HG02642 (cell line): Measurements from ENCODE around the gene MAGEB17.
"Not testable (repeated sequence)": the region's sequence is repeated elsewhere in the genome, so short reads cannot be mapped to it uniquely, and the experiment has no call there.

Source experiments
- ATAC-seq: cut with Tn5 transposase; IDR thresholded peaks from one replicate; pipeline ENCODE4 v1.9.1; 2021; ENCODE audit warnings: mild to moderate bottlenecking; ENCODE audit not compliant: unreplicated experiment, poor library complexity

The MAGEB17 gene, protein sequence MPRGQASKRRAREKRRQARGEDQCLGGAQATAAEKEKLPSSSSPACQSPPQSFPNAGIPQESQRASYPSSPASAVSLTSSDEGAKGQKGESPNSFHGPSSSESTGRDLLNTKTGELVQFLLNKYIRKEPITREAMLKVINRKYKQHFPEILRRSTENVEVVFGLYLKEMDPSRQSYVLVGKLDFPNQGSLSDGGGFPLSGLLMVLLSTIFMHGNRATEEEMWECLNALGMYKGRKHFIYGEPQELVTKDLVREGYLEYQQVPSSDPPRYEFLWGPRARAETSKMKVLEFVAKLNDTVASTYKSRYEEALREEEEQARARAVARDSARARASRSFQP

GRCh38 chrX:16167181-16167580, at the start of gene MAGEB17:
Gene MAGEB17 (plus strand): TSS chrX:16167481. CDS start chrX:16170383, 2,902 bp downstream.
- ATAC-seq: no peak

DNA sequence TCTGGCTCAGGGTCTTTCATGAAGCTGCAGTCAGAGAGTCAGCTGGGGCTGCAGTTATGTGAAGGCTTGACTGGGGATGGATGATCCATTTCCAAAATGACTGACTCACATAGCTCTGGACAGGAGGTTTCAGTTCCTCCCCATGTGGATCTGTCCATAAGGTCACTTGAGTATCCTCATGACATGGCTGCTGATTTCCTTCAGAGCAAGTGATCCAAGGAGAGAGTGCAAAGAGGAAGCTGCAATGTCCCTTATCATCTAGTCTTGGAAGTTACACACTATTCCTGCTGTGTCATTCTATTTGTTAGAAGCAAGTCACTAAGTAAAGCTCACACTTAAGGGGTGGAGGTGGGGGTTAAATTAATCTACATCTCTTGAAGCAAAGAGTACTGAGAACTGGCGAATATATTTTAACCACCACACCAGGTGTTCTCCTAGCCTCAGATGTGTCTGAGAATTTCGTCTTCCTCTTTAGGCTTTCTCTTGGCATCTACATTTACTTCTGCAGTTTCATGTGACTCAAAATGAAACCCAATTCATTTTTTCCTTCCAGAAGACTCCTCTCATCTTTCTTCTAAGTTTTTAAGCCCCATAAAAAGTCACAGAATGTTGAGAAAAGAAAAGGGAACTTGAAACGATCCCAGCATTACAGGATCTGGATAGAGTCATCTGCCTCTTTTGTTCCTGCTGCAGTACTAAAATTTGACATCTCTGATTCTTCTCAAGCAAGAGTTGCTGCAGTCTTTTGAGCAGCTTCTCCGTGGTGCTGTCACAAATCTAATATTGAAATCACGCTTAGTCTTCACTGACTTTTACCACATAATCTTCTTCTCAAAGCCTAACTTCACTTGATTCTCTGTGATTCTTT, 47.7 kb upstream of the MAGEB17 start:
- peak; percentile 82 for ATAC-seq

DNA sequence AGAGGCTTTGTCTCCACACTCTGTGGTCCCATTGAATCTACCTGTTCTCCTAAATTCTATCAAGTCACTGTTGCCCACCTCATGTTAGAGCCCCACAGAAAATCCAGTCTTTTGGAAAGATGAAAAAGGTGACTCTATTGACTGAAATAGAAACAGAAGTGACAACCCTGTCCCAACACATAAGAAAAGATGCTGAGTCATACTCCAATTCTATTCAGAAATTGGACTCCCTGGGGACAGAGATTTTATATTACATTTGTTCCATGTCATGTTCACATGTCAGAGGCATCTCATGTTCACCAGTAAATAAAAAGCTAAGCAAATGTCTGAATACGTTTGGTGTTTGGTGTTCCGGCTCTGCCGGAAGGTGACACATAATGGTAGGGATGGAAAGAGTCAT, 46.9 kb upstream of the MAGEB17 start:
- no peak for ATAC-seq

DNA sequence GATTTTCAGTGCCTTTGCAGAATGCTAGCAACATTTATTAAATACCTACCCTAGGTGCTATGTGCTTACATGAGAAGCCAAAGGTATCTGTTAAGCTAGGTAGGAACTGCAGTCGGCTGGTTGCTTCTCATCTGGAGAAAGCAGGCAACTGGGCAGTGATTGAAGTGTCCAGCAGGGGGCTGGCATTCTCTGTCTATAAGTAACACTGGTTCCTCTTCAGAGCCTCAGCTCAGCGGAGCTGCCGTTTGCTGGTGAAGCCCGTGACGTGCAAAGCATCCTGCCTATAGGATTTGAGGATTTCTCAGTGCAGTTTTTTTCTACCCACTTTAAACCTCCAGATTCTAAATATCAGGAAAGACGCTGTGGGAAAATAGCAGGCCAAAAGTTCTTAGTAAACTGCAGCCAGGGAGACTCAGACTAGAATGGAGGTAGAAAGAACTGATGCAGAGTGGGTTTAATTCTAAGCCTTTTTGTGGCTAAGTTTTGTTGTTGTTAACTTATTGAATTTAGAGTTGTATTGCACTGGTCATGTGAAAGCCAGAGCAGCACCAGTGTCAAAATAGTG, 44.0 kb upstream of the MAGEB17 start, which contains the start of gene GRPR:
Gene GRPR, plus strand, starts transcription at position 344 of the 565 bp plus-strand sequence. CDS start 389 bp downstream, outside the sequence.
- peak; percentile 68 for ATAC-seq

GRCh38 chrX:16124201-16124600, 43.1 kb upstream of the MAGEB17 start:
- no peak for ATAC-seq

GRCh38 chrX:16125520-16126149, 41.6 kb upstream of the MAGEB17 start:
- ATAC-seq: no peak

- no peak for ATAC-seq
Measured at GRCh38 chrX:16130707-16131106, 36.6 kb upstream of the MAGEB17 start.

DNA sequence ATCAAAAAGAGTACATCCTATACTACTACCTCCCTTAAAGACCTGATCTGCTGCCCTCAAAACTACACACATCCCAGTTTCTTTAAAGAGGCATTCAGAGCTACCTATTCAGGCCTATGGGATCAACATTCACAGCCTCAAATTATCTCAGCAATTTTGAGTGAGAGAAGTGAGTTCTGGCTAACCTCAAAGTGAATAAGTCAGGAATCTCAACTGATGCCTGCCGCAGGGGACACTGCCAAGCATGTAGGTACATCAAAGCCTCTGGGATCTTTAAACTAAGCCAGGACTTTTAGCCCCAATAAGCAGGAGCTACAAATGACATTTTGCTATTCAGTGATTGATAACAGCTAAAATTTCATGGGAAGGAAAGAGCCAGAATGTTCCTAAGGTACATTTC, 32.3 kb upstream of the MAGEB17 start:
- no peak for ATAC-seq

DNA sequence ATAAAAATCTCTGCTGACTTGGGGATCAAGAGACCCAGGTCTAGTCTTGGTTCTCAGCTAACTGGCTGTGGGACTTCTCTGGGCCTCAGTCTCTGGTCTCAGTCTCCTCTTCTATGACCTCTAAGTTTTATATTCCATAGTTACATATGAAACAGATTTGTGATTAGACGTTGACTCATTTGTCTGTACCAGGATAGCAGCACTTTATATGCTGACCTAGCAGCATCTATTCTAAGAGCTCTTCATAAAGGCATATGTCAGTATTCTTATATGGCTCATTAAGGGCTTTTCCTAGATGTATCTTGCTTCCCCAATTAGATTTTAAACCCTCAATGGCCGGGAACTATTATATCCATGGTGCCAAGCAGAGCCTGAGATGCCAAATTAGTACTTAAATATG, 31.2 kb upstream of the MAGEB17 start:
- no peak for ATAC-seq

GRCh38 chrX:16137416-16138107, 29.7 kb upstream of the MAGEB17 start:
- ATAC-seq: peak; percentile 82

GRCh38 chrX:16138108-16138427, 29.2 kb upstream of the MAGEB17 start:
- ATAC-seq: no peak

- ATAC-seq: no peak
Measured at GRCh38 chrX:16140448-16140847, 26.8 kb upstream of the MAGEB17 start.

DNA sequence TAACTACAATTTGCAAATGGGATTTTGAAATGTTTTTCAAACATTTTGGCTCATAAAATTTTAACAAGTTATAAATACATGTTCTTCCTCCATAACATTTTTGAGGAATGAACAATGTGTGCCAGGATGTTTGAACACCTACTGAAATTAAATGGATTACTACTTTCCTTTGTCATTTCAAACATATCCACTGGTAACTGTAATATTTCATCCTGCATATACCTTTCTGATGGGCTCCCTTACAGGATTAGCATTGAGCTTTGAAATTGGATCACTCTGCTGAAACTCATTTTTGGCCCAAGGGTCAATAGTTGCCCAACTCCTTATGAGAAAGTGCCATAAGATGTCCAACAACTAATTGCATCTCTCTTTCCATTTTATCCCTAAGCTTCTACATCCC, 26.3 kb upstream of the MAGEB17 start:
- no peak for ATAC-seq

DNA sequence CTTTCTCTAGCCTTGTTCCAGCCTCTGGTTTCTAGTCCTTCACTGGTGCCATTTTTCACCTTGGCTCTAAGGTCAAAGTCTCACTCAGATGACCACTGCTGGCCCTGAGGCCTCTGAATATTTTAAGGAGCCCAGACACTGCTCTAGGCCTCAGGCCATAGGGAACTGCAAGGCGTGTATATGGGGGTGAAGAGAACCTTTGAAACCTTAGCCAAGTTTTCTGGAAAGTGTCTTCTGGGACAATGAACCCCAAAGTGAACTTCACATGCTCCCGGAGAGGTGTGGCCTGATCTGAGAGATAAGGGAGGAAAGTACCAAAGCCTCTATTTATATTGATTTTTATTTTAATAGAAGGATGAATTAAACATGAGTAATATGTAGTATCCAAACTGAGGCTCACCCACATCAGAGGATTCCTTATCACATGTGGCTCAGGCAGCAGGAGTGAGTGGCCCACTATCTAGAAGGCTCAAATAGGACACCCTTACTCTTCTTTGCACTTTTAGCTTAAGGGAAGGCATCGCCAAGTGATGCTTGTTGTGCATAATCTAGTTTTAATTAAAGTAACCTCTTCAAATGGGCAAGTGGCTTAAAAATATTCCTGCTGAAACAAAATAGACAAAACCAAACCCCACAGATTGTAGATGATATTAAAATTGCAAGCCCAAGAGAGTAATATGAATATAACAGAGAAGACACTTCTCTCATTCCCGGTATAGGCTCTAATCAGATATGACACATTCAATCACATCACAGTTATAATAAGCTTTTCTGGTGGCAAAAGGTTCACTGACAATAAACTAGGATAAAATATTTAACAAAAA, 25.6 kb upstream of the MAGEB17 start:
- no peak for ATAC-seq

DNA sequence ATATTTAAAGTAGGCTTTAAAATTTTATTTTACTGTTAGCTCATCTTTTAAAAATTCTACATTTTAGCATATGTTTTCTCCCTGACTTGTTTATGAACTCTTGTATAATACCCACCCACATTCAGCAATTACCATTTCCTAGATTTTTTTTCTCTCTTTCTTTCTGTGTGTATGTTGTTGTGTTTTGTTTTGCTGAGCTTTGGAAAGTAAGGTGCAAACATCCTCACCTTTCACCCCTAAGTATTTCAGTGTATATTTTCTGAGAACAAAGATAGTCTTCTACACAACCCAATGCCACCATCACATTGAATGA, 25.1 kb upstream of the MAGEB17 start:
- no peak for ATAC-seq

DNA sequence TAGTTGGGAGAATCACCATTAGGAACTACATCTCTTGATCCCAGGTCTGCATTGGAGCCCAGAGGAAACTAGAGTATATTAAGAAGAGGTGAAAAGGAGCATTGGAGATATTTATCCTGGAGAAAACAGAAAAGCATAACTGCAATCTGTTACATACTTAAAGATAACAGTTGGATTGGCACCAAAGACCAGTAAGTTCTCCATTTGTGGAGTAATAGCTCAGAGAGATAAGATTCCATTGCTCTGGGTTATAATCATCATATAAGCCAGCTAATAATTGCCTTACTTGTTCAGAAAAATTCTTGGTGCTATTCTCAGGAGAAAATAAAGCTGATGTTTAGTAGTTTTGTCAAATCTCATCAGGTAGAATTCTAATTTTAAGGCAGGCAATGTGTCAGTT, 23.3 kb upstream of the MAGEB17 start:
- ATAC-seq: no peak

- no peak for ATAC-seq
Measured at GRCh38 chrX:16144420-16144819, 22.9 kb upstream of the MAGEB17 start.

- ATAC-seq: not testable (repeated sequence)
Measured at GRCh38 chrX:16145093-16145492, 22.2 kb upstream of the MAGEB17 start.

- no peak for ATAC-seq
Measured at GRCh38 chrX:16145656-16146055, 21.6 kb upstream of the MAGEB17 start.

DNA sequence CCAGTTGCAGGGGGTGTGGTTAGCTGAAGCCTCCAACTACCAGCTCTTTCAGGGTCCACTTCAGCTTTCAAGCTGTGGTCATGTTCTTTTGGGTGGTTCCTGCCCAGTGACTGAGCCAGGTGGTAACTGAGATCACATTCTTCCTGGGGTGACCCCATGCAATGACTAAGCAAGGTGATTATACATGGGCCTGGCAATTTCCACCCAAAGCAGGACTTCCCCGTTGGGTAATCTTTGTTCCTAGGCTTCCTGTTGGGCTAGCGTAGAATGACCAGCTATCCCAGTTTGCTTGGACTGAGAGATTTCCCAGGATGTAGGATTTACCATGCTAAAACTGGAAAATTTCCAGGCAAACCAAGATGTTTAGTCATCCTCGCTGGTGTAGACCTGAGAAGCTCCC, 18.4 kb upstream of the MAGEB17 start:
- no peak for ATAC-seq
